Measurements from ENCODE around the gene SLC2A13.
"Not testable (repeated sequence)": the region's sequence is repeated elsewhere in the genome, so short reads cannot be mapped to it uniquely, and the experiment has no call there.

Gene SLC2A13

DNA sequence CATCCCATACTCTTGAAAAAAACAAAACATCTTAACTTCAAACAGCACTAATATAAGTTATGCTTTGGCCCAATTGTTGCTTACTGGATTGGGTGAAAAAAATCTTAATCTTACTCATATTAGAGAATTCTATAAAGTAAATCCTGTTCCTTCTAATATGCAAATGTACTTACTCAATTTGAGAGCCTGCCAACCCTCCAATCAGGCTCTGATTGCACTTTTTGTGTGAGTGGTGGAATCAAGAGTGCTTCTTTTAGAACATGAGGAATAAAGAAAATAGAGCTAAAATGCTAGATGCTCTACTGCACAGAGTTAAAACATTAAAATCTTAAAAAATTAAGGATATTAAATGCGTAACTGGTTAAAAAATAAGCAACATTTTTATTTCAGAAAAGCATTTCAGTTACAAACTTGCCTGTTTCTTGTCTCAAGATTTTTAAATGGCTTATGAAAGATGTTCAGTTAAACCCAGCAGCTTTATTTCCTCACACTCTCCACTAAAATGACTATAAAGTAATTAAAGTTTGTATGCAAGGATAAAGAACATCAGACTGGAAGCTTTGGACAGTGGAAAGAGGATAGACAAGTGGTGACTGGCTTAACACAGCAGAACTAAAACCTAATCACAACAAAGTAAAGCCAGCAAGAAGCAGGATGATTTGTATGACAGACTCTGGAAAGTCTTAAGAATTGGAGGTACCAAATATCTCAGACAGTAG lies 177.5 kb downstream of the SLC2A13 start:
- H3K27ac ChIP-seq, result no peak overlapping the region
- peaks cover under 1 to 3% of the 10 kb centered on the region in 2 experiments for H3K4me1 ChIP-seq (ENCODE audit: control insufficient read depth in 1 of 2, insufficient read depth in 1 of 2, low read depth in 1 of 2, low read length in 1 of 2)
- no peaks in the 10 kb centered on the region for H3K9me3 ChIP-seq
- TF ChIP-seq, protein P1, sequence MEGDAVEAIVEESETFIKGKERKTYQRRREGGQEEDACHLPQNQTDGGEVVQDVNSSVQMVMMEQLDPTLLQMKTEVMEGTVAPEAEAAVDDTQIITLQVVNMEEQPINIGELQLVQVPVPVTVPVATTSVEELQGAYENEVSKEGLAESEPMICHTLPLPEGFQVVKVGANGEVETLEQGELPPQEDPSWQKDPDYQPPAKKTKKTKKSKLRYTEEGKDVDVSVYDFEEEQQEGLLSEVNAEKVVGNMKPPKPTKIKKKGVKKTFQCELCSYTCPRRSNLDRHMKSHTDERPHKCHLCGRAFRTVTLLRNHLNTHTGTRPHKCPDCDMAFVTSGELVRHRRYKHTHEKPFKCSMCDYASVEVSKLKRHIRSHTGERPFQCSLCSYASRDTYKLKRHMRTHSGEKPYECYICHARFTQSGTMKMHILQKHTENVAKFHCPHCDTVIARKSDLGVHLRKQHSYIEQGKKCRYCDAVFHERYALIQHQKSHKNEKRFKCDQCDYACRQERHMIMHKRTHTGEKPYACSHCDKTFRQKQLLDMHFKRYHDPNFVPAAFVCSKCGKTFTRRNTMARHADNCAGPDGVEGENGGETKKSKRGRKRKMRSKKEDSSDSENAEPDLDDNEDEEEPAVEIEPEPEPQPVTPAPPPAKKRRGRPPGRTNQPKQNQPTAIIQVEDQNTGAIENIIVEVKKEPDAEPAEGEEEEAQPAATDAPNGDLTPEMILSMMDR (IDR thresholded peaks at IDR 0.05), result no peak
- no peaks in the 10 kb centered on the region for H3K27me3 ChIP-seq
- H3K4me3 ChIP-seq (ENCODE audit: low read depth in 1 of 2, low read length in 1 of 2), result no peak overlapping the region
- H3K36me3 ChIP-seq, result no peaks in the 10 kb centered on the region

GRCh38 chr12:39923364-39923763 lies 182.5 kb downstream of the SLC2A13 start:
- H3K27ac ChIP-seq, result no peak overlapping the region
- H3K4me1 ChIP-seq (ENCODE audit: control insufficient read depth in 1 of 2, insufficient read depth in 1 of 2, low read depth in 1 of 2, low read length in 1 of 2), result peaks cover 6 to 11% of the 10 kb centered on the region in 2 experiments

DNA sequence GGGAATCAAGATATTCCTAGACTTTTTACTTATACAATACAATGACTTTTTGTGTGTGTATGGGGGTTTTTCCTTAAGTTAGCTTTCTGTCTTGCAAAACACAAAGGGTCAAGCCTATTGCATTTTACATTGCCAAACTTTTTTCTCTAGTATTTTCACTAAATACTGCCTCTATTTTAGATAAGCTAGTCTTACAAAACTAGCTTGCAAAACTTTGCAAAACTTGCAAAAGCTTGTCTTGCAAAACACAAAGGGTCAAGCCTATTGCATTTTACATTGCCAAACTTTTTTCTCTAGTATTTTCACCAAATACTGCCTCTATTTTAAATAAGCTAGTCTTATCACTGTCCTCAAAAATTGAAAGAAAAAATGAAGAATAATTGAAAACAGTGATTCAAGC lies 183.3 kb downstream of the SLC2A13 start:
- H3K27ac ChIP-seq; H3K4me3 ChIP-seq (ENCODE audit: low read depth in 1 of 2, low read length in 1 of 2); H3K36me3 ChIP-seq; H3K9me3 ChIP-seq; H3K27me3 ChIP-seq: not testable (repeated sequence)
- H3K4me1 ChIP-seq (ENCODE audit: control insufficient read depth in 1 of 2, insufficient read depth in 1 of 2, low read depth in 1 of 2, low read length in 1 of 2), result peaks cover 6 to 11% of the 10 kb centered on the region in 2 experiments

More at GRCh38 chr12:39923364-39923763, 182.5 kb downstream of the SLC2A13 start:
- Histone ChIP-seq H3K27me3 (no peaks in the 10 kb centered on the region), H3K9me3 (no peaks in the 10 kb centered on the region), H3K4me3 (ENCODE audit: low read depth in 1 of 2, low read length in 1 of 2) (no peak overlapping the region), H3K36me3 (no peaks in the 10 kb centered on the region)
- TF ChIP-seq, protein P1 (IDR thresholded peaks at IDR 0.05), result no peak

DNA sequence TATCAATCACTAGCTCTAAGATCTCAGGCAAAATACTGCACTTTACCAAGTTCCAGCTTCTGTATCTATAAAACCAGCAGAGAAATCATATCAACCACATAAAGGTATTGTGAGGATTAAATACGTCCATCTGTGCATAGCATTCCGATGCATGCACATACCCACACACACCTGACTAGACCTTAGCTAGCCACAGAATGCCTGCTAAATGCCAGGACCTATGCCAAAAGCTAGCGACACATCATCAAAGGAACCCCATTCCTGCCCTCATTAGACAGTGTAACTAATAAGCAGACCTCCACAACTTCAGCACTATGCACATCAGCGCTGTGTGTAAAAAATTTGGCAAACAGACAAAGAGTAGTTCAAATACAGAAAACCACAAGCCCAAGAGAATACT lies 185.2 kb downstream of the SLC2A13 start:
- H3K36me3 ChIP-seq, result no peaks in the 10 kb centered on the region
- TF ChIP-seq, protein P1 (IDR thresholded peaks at IDR 0.05), result no peak
- no peaks in the 10 kb centered on the region for H3K9me3 ChIP-seq
- no peak overlapping the region for H3K4me3 ChIP-seq (ENCODE audit: low read depth in 1 of 2, low read length in 1 of 2)
- peaks cover 6 to 11% of the 10 kb centered on the region in 2 experiments for H3K4me1 ChIP-seq (ENCODE audit: control insufficient read depth in 1 of 2, insufficient read depth in 1 of 2, low read depth in 1 of 2, low read length in 1 of 2)
- no peak overlapping the region for H3K27ac ChIP-seq
- H3K27me3 ChIP-seq, result no peaks in the 10 kb centered on the region

DNA sequence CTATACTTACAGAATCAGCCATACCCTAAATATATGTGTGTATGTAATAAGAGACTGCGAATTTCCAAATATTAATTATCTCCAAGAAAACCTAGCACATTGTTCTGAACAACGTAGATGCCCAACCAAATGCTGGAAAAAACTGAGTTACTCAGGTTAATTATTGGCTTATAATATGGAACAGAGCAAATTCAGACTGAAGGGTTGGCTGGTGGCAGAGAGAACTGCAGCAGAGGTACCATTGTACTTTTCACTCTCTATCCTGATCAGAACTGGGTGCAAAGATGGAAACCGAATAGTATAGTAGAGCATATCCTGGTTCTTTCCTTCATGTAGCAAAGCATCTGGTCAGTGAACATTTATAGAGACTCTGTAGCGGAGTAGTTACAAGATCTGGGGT lies 185.7 kb downstream of the SLC2A13 start:
- no peak overlapping the region for H3K4me3 ChIP-seq (ENCODE audit: low read depth in 1 of 2, low read length in 1 of 2)
- H3K27ac ChIP-seq, result no peak overlapping the region
- no peaks in the 10 kb centered on the region for H3K36me3 ChIP-seq
- no peaks in the 10 kb centered on the region for H3K27me3 ChIP-seq
- TF ChIP-seq, protein P1 (IDR thresholded peaks at IDR 0.05), result no peak
- H3K4me1 ChIP-seq (ENCODE audit: control insufficient read depth in 1 of 2, insufficient read depth in 1 of 2, low read depth in 1 of 2, low read length in 1 of 2), result peaks cover 6 to 11% of the 10 kb centered on the region in 2 experiments
- no peaks in the 10 kb centered on the region for H3K9me3 ChIP-seq

GRCh38 chr12:39919790-39920189 lies 186.1 kb downstream of the SLC2A13 start:
- TF ChIP-seq, protein P1 (IDR thresholded peaks at IDR 0.05), result no peak
- H3K4me1 ChIP-seq (ENCODE audit: control insufficient read depth in 1 of 2, insufficient read depth in 1 of 2, low read depth in 1 of 2, low read length in 1 of 2), result peaks cover 6 to 11% of the 10 kb centered on the region in 2 experiments

More at GRCh38 chr12:39919790-39920189, 186.1 kb downstream of the SLC2A13 start:
- Histone ChIP-seq H3K9me3 (no peaks in the 10 kb centered on the region), H3K36me3 (no peaks in the 10 kb centered on the region), H3K27me3 (no peaks in the 10 kb centered on the region), H3K27ac (no peak overlapping the region), H3K4me3 (ENCODE audit: low read depth in 1 of 2, low read length in 1 of 2) (no peak overlapping the region)
